ENCODE results near the gene CEP295NL.

- TF ChIP-seq LEF1 (IDR thresholded peaks at IDR 0.05; ENCODE audit: borderline replicate concordance) (no peak), TARDBP (IDR thresholded peaks at IDR 0.05) (no peak), PKNOX1 (IDR thresholded peaks at IDR 0.05) (no peak), BHLHE40 (IDR thresholded peaks at IDR 0.05; ENCODE audit: borderline replicate concordance) (no peak), SUZ12 (IDR thresholded peaks at IDR 0.05) (no peak), SP1 (IDR thresholded peaks at IDR 0.05) (no peak), ARNT (IDR thresholded peaks at IDR 0.05) (no peak)
Observed at GRCh38 chr17:78905541-78905940, 2.5 kb upstream of the CEP295NL start.
